IMR-90 (cell line): ENCODE measurements around the gene TRIM10. TPM values are rescaled to one million over a fixed set of nuclear protein-coding genes. Genes with fewer than 3 reads are reported as not detected.

Experiments
- ATAC-seq: fragments of 200-7000 bp; cut with Tn5 transposase; 2 replicates; pipeline ENCODE4 v1.9.1; 2020; ENCODE audit warnings: low read depth, mild to moderate bottlenecking, moderate library complexity
- BruUV-seq: library from RNA; stranded (reverse); fragments of 400-500 nt; replicated peaks from 2 replicates; lab custom pipeline; 2021; lab: Mats Ljungman, UMichigan
- CTCF ChIA-PET: fragments of 300-600 bp; formaldehyde crosslinking; extraction: SDS; loops from one replicate; lab custom pipeline; 2021; ENCODE audit warnings: antibody characterized with exemption; lab: Yijun Ruan, JAX
- POLR2A ChIA-PET: fragments of 300-600 bp; sonication (Branson Sonifier 250); formaldehyde crosslinking; loops from one replicate; lab custom pipeline; 2022; ENCODE audit warnings: antibody characterized with exemption; ENCODE audit not compliant: unreplicated experiment; lab: Charles Lee
- DNase-seq: peaks from one replicate; pipeline ENCODE4 v3.0.0; 2013
- H2AFZ ChIP-seq: replicated peaks from 2 replicates; pipeline ENCODE3; 2013; ENCODE audit warnings: low read length, mild to moderate bottlenecking; ENCODE audit not compliant: poor library complexity
- H2AK5ac ChIP-seq: 2 replicates; pipeline ENCODE4 v1.6.1; 2013; ENCODE audit warnings: low read depth, low read length, inconsistent platforms
- H2AK9ac ChIP-seq: replicated peaks from 2 replicates; pipeline ENCODE3; 2013; ENCODE audit warnings: mild to moderate bottlenecking, low read depth, low read length, moderate library complexity; ENCODE audit not compliant: poor library complexity
- H2BK120ac ChIP-seq: 2 replicates; pipeline ENCODE4 v1.6.1; 2013; ENCODE audit warnings: low read depth, low read length, inconsistent platforms
- H2BK15ac ChIP-seq: 3 replicates; pipeline ENCODE4 v1.6.1; 2013; ENCODE audit warnings: low read depth, low read length, inconsistent platforms
- H2BK20ac ChIP-seq: 2 replicates; pipeline ENCODE4 v1.6.1; 2013; ENCODE audit warnings: low read depth, mild to moderate bottlenecking, inconsistent platforms, low read length, moderate library complexity
- H2BK5ac ChIP-seq: 2 replicates; pipeline ENCODE4 v1.6.1; 2013; ENCODE audit warnings: mild to moderate bottlenecking, low read depth, low read length, inconsistent platforms; ENCODE audit not compliant: poor library complexity, severe bottlenecking
- H3K14ac ChIP-seq: replicated peaks from 2 replicates; pipeline ENCODE4 v1.6.1; 2013; ENCODE audit warnings: low read depth, low read length, inconsistent platforms
- H3K18ac ChIP-seq: 2 replicates; pipeline ENCODE4 v1.6.1; 2013; ENCODE audit warnings: low read depth, low read length, control low read depth
- H3K23ac ChIP-seq: 2 replicates; pipeline ENCODE4 v1.6.1; 2013; ENCODE audit warnings: low read depth, low read length, inconsistent platforms
- H3K27ac ChIP-seq: 2 replicates; pipeline ENCODE4 v1.5.1; 2013; ENCODE audit warnings: mild to moderate bottlenecking, control low read depth, low read length; ENCODE audit not compliant: insufficient read depth
- H3K27me3 ChIP-seq: 2 replicates; pipeline ENCODE4 v1.6.1; 2013; ENCODE audit warnings: low read length; ENCODE audit not compliant: control insufficient read depth, insufficient read depth
- H3K36me3 ChIP-seq: 2 replicates; pipeline ENCODE4 v1.6.1; 2013; ENCODE audit warnings: low read length, mixed read lengths; ENCODE audit not compliant: control insufficient read depth, insufficient read depth
- H3K4ac ChIP-seq: 2 replicates; pipeline ENCODE4 v1.6.1; 2013; ENCODE audit warnings: low read depth, low read length, inconsistent platforms
- H3K4me1 ChIP-seq: 2 replicates; pipeline ENCODE4 v1.6.1; 2013; ENCODE audit warnings: low read length, mixed read lengths; ENCODE audit not compliant: control insufficient read depth, insufficient read depth
- H3K4me2 ChIP-seq: 2 replicates; pipeline ENCODE4 v1.6.1; 2013; ENCODE audit warnings: low read depth, mild to moderate bottlenecking, control low read depth, low read length, moderate library complexity
- H3K4me3 ChIP-seq: 2 replicates; pipeline ENCODE4 v1.5.1; 2013; ENCODE audit warnings: low read depth, mild to moderate bottlenecking, control low read depth, low read length, moderate library complexity; ENCODE audit not compliant: insufficient read depth
- H3K56ac ChIP-seq: 2 replicates; pipeline ENCODE4 v1.6.1; 2013; ENCODE audit warnings: low read length, inconsistent platforms; ENCODE audit not compliant: insufficient read depth; ENCODE audit errors: extremely low read depth
- H3K79me1 ChIP-seq, 2 experiments: 2 replicates each; pipeline ENCODE4 v1.6.1; 2013; ENCODE audit warnings: low read length in 2 of 2, inconsistent platforms in 1 of 2, low read depth in 1 of 2
- H3K9ac ChIP-seq: 2 replicates; pipeline ENCODE4 v1.6.1; 2013; ENCODE audit warnings: low read depth, low read length, control low read depth
- H3K9me1 ChIP-seq: 2 replicates; pipeline ENCODE4 v1.6.1; 2013; ENCODE audit warnings: low read length, inconsistent platforms; ENCODE audit not compliant: insufficient read depth
- H3K9me3 ChIP-seq: 2 replicates; pipeline ENCODE4 v1.6.1; 2013; ENCODE audit warnings: low read length; ENCODE audit not compliant: control insufficient read depth, insufficient read depth
- H4K20me1 ChIP-seq: 2 replicates; pipeline ENCODE4 v1.6.1; 2013; ENCODE audit warnings: low read length, inconsistent platforms; ENCODE audit not compliant: insufficient read depth
- H4K5ac ChIP-seq: 2 replicates; pipeline ENCODE4 v1.6.1; 2013; ENCODE audit warnings: mild to moderate bottlenecking, low read depth, low read length, control low read depth
- H4K8ac ChIP-seq, 2 experiments: 2 replicates each; pipeline ENCODE4 v1.6.1; 2013; ENCODE audit warnings: low read depth in 2 of 2, low read length in 2 of 2, control low read depth in 1 of 2, inconsistent platforms in 1 of 2
- H4K91ac ChIP-seq: 2 replicates; pipeline ENCODE4 v1.6.1; 2013; ENCODE audit warnings: low read depth, low read length, inconsistent platforms; ENCODE audit not compliant: insufficient read depth
- BHLHE40 ChIP-seq: fragments of 150-350 bp; IDR thresholded peaks from 2 replicates; pipeline ENCODE4 v1.6.1; 2016; ENCODE audit warnings: mild to moderate bottlenecking, low read depth, low read length
- CEBPB ChIP-seq: IDR thresholded peaks from 2 replicates; pipeline ENCODE4 v1.6.1; 2012; ENCODE audit warnings: low read depth, low read length, improper control_type of control experiment
- CHD1 ChIP-seq: IDR thresholded peaks from 2 replicates; pipeline ENCODE4 v1.6.1; 2012; ENCODE audit warnings: low read depth, low read length, improper control_type of control experiment
- CTCF ChIP-seq: conservative IDR thresholded peaks from 2 replicates; pipeline ENCODE4 v1.5.1; 2012; ENCODE audit warnings: mild to moderate bottlenecking, low read depth, low read length, improper control_type of control experiment
- ELK1 ChIP-seq: fragments of 150-350 bp; IDR thresholded peaks from 2 replicates; pipeline ENCODE4 v1.6.1; 2016; ENCODE audit warnings: low read depth, mild to moderate bottlenecking, low read length, moderate library complexity, borderline replicate concordance
- FOS ChIP-seq: fragments of 150-350 bp; IDR thresholded peaks from 2 replicates; pipeline ENCODE4 v1.6.1; 2016; ENCODE audit warnings: low read depth, low read length
- MAFK ChIP-seq: IDR thresholded peaks from 2 replicates; pipeline ENCODE4 v1.6.1; 2012; ENCODE audit warnings: low read depth, low read length, improper control_type of control experiment
- MAZ ChIP-seq: IDR thresholded peaks from 2 replicates; pipeline ENCODE4 v1.6.1; 2012; ENCODE audit warnings: low read depth, mild to moderate bottlenecking, low read length, improper control_type of control experiment, moderate library complexity, borderline replicate concordance
- MXI1 ChIP-seq: IDR thresholded peaks from 2 replicates; pipeline ENCODE4 v1.6.1; 2012; ENCODE audit warnings: low read depth, mild to moderate bottlenecking, low read length, moderate library complexity, borderline replicate concordance
- NFE2L2 ChIP-seq: fragments of 150-350 bp; IDR thresholded peaks from 2 replicates; pipeline ENCODE4 v1.6.1; 2016; ENCODE audit warnings: low read depth, mild to moderate bottlenecking, low read length
- POLR2A ChIP-seq: IDR thresholded peaks from 2 replicates; pipeline ENCODE4 v1.6.1; 2012; ENCODE audit warnings: mild to moderate bottlenecking, low read depth, low read length
- RAD21 ChIP-seq: IDR thresholded peaks from 2 replicates; pipeline ENCODE4 v1.6.1; 2012; ENCODE audit warnings: low read length, improper control_type of control experiment
- RCOR1 ChIP-seq: IDR thresholded peaks from 2 replicates; pipeline ENCODE4 v1.6.1; 2012; ENCODE audit warnings: mild to moderate bottlenecking, low read length, improper control_type of control experiment; ENCODE audit not compliant: insufficient replicate concordance
- RFX5 ChIP-seq: IDR thresholded peaks from 2 replicates; pipeline ENCODE4 v1.8.0; 2012; ENCODE audit warnings: low read depth, mild to moderate bottlenecking, low read length, moderate library complexity
- SMC3 ChIP-seq: fragments of 150-350 bp; IDR thresholded peaks from 2 replicates; pipeline ENCODE4 v1.6.1; 2016; ENCODE audit warnings: low read depth, mild to moderate bottlenecking, antibody characterized with exemption, low read length, moderate library complexity
- USF2 ChIP-seq: fragments of 150-350 bp; IDR thresholded peaks from 2 replicates; pipeline ENCODE4 v1.6.1; 2017; ENCODE audit warnings: mild to moderate bottlenecking, antibody characterized with exemption, low read length, low read depth
- WGBS, 2 experiments: methylation state at CpG; one replicate each; pipeline versions ENCODE4 v1.1.5 to v1.1.7; 2013; ENCODE audit warnings: missing lambda C conversion rate in 2 of 2; ENCODE audit not compliant: insufficient read length in 1 of 2; ENCODE audit errors: extremely low coverage in 2 of 2; 5-methylcytosine and 5-hydroxymethylcytosine counted together
- dilution Hi-C: fragments of 300-500 bp; cut with HindIII; formaldehyde crosslinking; loops from one replicate; pipeline ENCODE4 v1.14.3; 2018; ENCODE audit warnings: low sequenced_read_pairs; ENCODE audit not compliant: unreplicated experiment
- in situ Hi-C: fragments of 300-500 bp; cut with MboI; formaldehyde crosslinking; loops from 3 replicates; pipeline ENCODE4 v1.14.3; 2019; ENCODE audit warnings: low sequenced_read_pairs, inconsistent platforms, mixed read lengths
- intact Hi-C: fragments of 100-400 bp; cut with micrococcal nuclease; formaldehyde crosslinking; loops from 2 replicates; pipeline ENCODE4 v1.10.0; 2022
- polyA plus RNA-seq, 3 experiments: library from polyadenylated mRNA; depleted of rRNA; stranded (reverse); fragments of >200 nt; gene quantifications; 2 replicates each; pipeline ENCODE4 v1.2.3, GENCODE V29; 2012; ENCODE audit warnings: low replicate concordance in 1 of 3
- total RNA-seq: library from RNA; depleted of rRNA; stranded (reverse); fragments of >200 nt; gene quantifications from 2 replicates; pipeline ENCODE4 v1.2.3, GENCODE V29; 2012

The TRIM10 gene
- total and polyA plus RNA-seq, 2 of the 4 experiments (the other 2 are of a cell fraction), result not detected

- H3K56ac ChIP-seq, result no peak overlapping the region
- peaks cover 36% of the 10 kb centered on the region for H3K36me3 ChIP-seq
- CTCF ChIA-PET, result no interaction called here
- H3K4me3 ChIP-seq, result no peak overlapping the region
- peaks cover 20 to 35% of the 10 kb centered on the region in 2 experiments for H3K79me1 ChIP-seq
- H4K91ac ChIP-seq, result no peak overlapping the region
- WGBS, 2 experiments, result 100% methylated on average over 1 of the region's 6 CpGs; no CpG with 5 or more reads in 1 of the 2 experiments
- H4K8ac ChIP-seq, result no peak overlapping the region
- H2BK5ac ChIP-seq, result no peak overlapping the region
- no peak overlapping the region for H2AK9ac ChIP-seq
- peaks cover 5% of the 10 kb centered on the region; the same call in 1 of the 2 replicates for H4K20me1 ChIP-seq
- intact Hi-C loops (no loop called here), dilution Hi-C loops (no loop called here), in situ Hi-C loops (no loop called here)
- H2AFZ ChIP-seq, result no peak overlapping the region
- no peak overlapping the region for H3K9ac ChIP-seq
- ATAC-seq, result no peak
- H3K23ac ChIP-seq, result no peak overlapping the region
- H4K5ac ChIP-seq, result no peak overlapping the region
- H3K9me1 ChIP-seq, result 0 out of 2 replicates have a peak, but pooled peaks cover 4% of the 10 kb centered on the region
- BruUV-seq, result no TSS peak
- H3K14ac ChIP-seq, result no peak overlapping the region
- H3K4me1 ChIP-seq, result no peaks in the 10 kb centered on the region
- TF ChIP-seq RAD21, result no peak
- TF ChIP-seq CHD1, result no peak
- no peak for TF ChIP-seq CTCF
- TF ChIP-seq MXI1, result no peak
- no peak for TF ChIP-seq USF2
- no peak for TF ChIP-seq RCOR1
- no peak for TF ChIP-seq MAFK
- TF ChIP-seq BHLHE40, result no peak
- TF ChIP-seq NFE2L2, result no peak
- TF ChIP-seq SMC3, result no peak
- no peak for TF ChIP-seq POLR2A
- no peak for TF ChIP-seq FOS
- no peak for TF ChIP-seq MAZ
- no peak for TF ChIP-seq CEBPB
- no peak for TF ChIP-seq ELK1
- no peak for TF ChIP-seq RFX5
- no peak overlapping the region for H2AK5ac ChIP-seq
- no peak overlapping the region for H2BK120ac ChIP-seq
- no peak for DNase-seq
- no peak overlapping the region for H2BK15ac ChIP-seq
- POLR2A ChIA-PET, result no interaction called here
- H3K27me3 ChIP-seq, result no peaks in the 10 kb centered on the region
- no peaks in the 10 kb centered on the region for H3K9me3 ChIP-seq
- H3K18ac ChIP-seq, result no peak overlapping the region
- H3K27ac ChIP-seq, result no peak overlapping the region
- no peak overlapping the region for H3K4me2 ChIP-seq
- no peak overlapping the region for H3K4ac ChIP-seq
- no peak overlapping the region for H2BK20ac ChIP-seq
Observed at GRCh38 chr6:30200551-30201281, 39.7 kb upstream of the TRIM10 start.
